ENCODE results near the gene LRRC75B. TPM values are rescaled to one million over a fixed set of nuclear protein-coding genes. Genes with fewer than 3 reads are reported as not detected.
A peak's percentile ranks its signal among the peaks of the same experiment; 100 is the strongest.
"Not testable (repeated sequence)": the region's sequence is repeated elsewhere in the genome, so short reads cannot be mapped to it uniquely, and the experiment has no call there.

Gene LRRC75B
- total RNA-seq, 1 experiment from 2014 or later: 18.1 TPM

DNA sequence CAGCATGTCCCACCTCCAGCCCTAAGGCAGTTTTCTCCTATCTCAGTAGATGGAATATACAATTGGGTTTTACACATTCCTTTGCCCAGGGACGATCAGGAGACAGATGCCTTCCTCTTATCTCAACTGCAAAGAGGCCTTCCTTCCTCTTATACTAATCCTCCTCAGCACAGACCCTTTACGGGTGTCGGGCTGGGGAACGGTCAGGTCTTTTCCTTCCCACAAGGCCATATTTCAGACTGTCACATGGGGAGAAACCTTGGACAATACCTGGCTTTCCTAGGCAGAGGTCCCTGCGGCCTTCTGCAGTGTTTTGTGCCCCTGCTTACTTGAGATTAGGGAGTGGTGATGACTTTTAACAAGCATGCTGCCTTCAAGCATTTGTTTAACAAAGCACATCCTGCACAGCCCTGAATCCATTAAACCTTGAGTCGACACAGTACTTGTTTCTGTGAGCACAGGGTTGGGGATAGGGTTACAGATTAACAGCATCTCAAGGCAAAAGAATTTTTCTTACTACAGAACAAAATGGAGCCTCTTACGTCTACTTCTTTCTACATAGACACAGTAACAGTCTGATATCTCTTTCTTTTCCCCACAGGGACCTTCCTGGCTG, 38.0 kb upstream of the LRRC75B start:
- not testable (repeated sequence) for H3K27ac ChIP-seq (ENCODE audit: insufficient read length, low read depth, low read length); H3T11ph ChIP-seq (ENCODE audit: low read length); H2AFZ ChIP-seq (ENCODE audit: low read length); H3K56ac ChIP-seq (ENCODE audit: insufficient read length, low read depth, low read length); H2BK12ac ChIP-seq (ENCODE audit: insufficient read length, low read depth, low read length); H3K36me3 Mint-ChIP-seq (ENCODE audit: insufficient read depth in 1 of 3, low read depth in 3 of 3); H3K9me3 ChIP-seq (ENCODE audit: control insufficient read depth, low read depth, low read length); H4K8ac ChIP-seq (replicated peaks; ENCODE audit: insufficient read length, low read depth, low read length); H3K9ac ChIP-seq (ENCODE audit: extremely low read depth, insufficient read length, low read length); H3K4me2 ChIP-seq (ENCODE audit: insufficient read depth, insufficient read length, low read length); H3K9me3 Mint-ChIP-seq; H4K20me1 ChIP-seq (ENCODE audit: control insufficient read depth, insufficient read depth, insufficient read length); H2BK15ac ChIP-seq (ENCODE audit: low read depth, low read length); H4K91ac ChIP-seq (ENCODE audit: insufficient read length, low read depth, low read length); H3K23me2 ChIP-seq (ENCODE audit: insufficient read length, low read depth, low read length, poor library complexity, severe bottlenecking); H2BK20ac ChIP-seq (ENCODE audit: low read depth, low read length, poor library complexity, severe bottlenecking); H3K27me3 ChIP-seq (ENCODE audit: insufficient read depth, low read length); H3K23ac ChIP-seq (ENCODE audit: insufficient read length, low read depth, low read length); H3K79me2 ChIP-seq (ENCODE audit: insufficient read depth, low read length); DNase-seq; H2BK120ac ChIP-seq (ENCODE audit: low read depth, low read length, poor library complexity, severe bottlenecking); H3K4ac ChIP-seq (ENCODE audit: low read depth, low read length); H4K5ac ChIP-seq (ENCODE audit: insufficient read length, low read depth, low read length); H2BK5ac ChIP-seq (ENCODE audit: insufficient read length, low read length); H2AK5ac ChIP-seq (ENCODE audit: insufficient read length, low read length); H3K18ac ChIP-seq (ENCODE audit: insufficient read length, low read depth, low read length); H3K79me1 ChIP-seq (ENCODE audit: insufficient read depth, low read depth, low read length, poor library complexity, severe bottlenecking); H3K4me1 ChIP-seq (ENCODE audit: insufficient read depth, low read length); H3K27me3 Mint-ChIP-seq (ENCODE audit: low read depth); H3K14ac ChIP-seq (ENCODE audit: insufficient read depth, low read length)
- no CpG with 5 or more reads among the region's 7 CpGs for WGBS (ENCODE audit: extremely low coverage, insufficient read length, low lambda C conversion rate)
- Mint-ChIP-seq H3K4me1 (peaks cover 20 to 37% of the 10 kb centered on the region in 2 experiments), H3K4me3 (0 out of 5 replicates have a peak overlapping the region, but pooled peaks of 1 of the 2 experiments have one; percentile 29), H3K27ac (peak overlapping the region; percentile 76 to 96 (median 95); a peak in 6 of 7 replicates)

Measured in H9 (cell line).